Spleen (tissue), 7 donors: ENCODE data around the gene PHF21A.

ENCODE experiments used
- CTCF ChIP-seq, 11 experiments: fragments of 200-600 bp in 7 of 11; fragments of 450-650 bp in 4 of 11; sonication (generic) in 4 of 11; IDR thresholded peaks in 8 of 11; conservative IDR thresholded peaks in 3 of 11; 1 replicate in 7 of 11; 2 replicates in 4 of 11; pipeline versions ENCODE4 v1.4.0 to v1.8.0; 2016 to 2021; ENCODE audit warnings: antibody characterized with exemption in 11 of 11, inconsistent platforms in 4 of 11, mild to moderate bottlenecking in 1 of 11
- POLR2A ChIP-seq, 3 donors: fragments of 450-650 bp; IDR thresholded peaks; one replicate each; pipeline ENCODE4 v1.5.1; 2017; ENCODE audit warnings: antibody characterized with exemption in 3 of 3, mild to moderate bottlenecking in 1 of 3
- donor health status: DM: no; HTN: no; CAD: no; lungs with moderate emphysema.
- donor health status: DM: no; HTN: no; CAD: no.
- donor health status: DM: no; HTN: no; CAD: no.

- TF ChIP-seq POLR2A (IDR thresholded peaks at IDR 0.05): no peak
- TF ChIP-seq CTCF (IDR thresholded peaks at IDR 0.05 in 8 of 11, conservative IDR thresholded peaks at IDR 0.05 in 3 of 11): no peak
Measured at GRCh38 chr11:45929486-45930030, 191.7 kb downstream of the PHF21A start.
